Jurkat, Clone E6-1 (cell line): ENCODE measurements around the gene ODF4.
"Not testable (repeated sequence)": the region's sequence is repeated elsewhere in the genome, so short reads cannot be mapped to it uniquely, and the experiment has no call there.

Source experiments
- DNase-seq: peaks from one replicate; pipeline ENCODE4 v3.0.0-alpha.2; 2011; ENCODE audit warnings: low read depth, low spot score
- H3K4me3 ChIP-seq: 2 replicates; pipeline ENCODE4 v1.5.1; 2011; ENCODE audit warnings: mild to moderate bottlenecking, low read length, control low read depth, moderate library complexity

Gene ODF4

GRCh38 chr17:8322061-8322460 lies 17.6 kb upstream of the ODF4 start:
- DNase-seq = no peak
- no peak overlapping the region for H3K4me3 ChIP-seq

GRCh38 chr17:8324132-8324531 lies 15.5 kb upstream of the ODF4 start:
- no peak for DNase-seq
- H3K4me3 ChIP-seq = no peak overlapping the region

GRCh38 chr17:8324923-8325322 lies 14.7 kb upstream of the ODF4 start:
- no peak for DNase-seq
- H3K4me3 ChIP-seq = no peak overlapping the region

- peak overlapping the region; percentile 23; the same call in 1 of the 2 replicates for H3K4me3 ChIP-seq
Observed at GRCh38 chr17:8326511-8327302, 12.9 kb upstream of the ODF4 start.

GRCh38 chr17:8327303-8327649 lies 12.4 kb upstream of the ODF4 start:
- H3K4me3 ChIP-seq = no peak overlapping the region
- no peak for DNase-seq

More at GRCh38 chr17:8326511-8327302, 12.9 kb upstream of the ODF4 start:
- DNase-seq = no peak

GRCh38 chr17:8332128-8332527 lies 7.5 kb upstream of the ODF4 start:
- no peak overlapping the region for H3K4me3 ChIP-seq
- no peak for DNase-seq

GRCh38 chr17:8332688-8333087 lies 7.0 kb upstream of the ODF4 start:
- H3K4me3 ChIP-seq = no peak overlapping the region
- DNase-seq = no peak

- H3K4me3 ChIP-seq = no peak overlapping the region
- no peak for DNase-seq
Observed at GRCh38 chr17:8333281-8333680, 6.4 kb upstream of the ODF4 start.

- DNase-seq = no peak
- H3K4me3 ChIP-seq = no peak overlapping the region
Observed at GRCh38 chr17:8337802-8338752, 1.6 kb upstream of the ODF4 start.

- no peak for DNase-seq
- H3K4me3 ChIP-seq = no peak overlapping the region
Observed at GRCh38 chr17:8338753-8339140, 893 bp upstream of the ODF4 start.

GRCh38 chr17:8341456-8341855 lies 1.8 kb downstream of the ODF4 start:
- no peak for DNase-seq
- H3K4me3 ChIP-seq = no peak overlapping the region

- no peak for DNase-seq
- H3K4me3 ChIP-seq = no peak overlapping the region
Observed at GRCh38 chr17:8345052-8345690, 5.5 kb downstream of the ODF4 start.

GRCh38 chr17:8345951-8346665 lies 6.5 kb downstream of the ODF4 start:
- no peak for DNase-seq

GRCh38 chr17:8347001-8347400 lies 7.4 kb downstream of the ODF4 start:
- H3K4me3 ChIP-seq, DNase-seq: not testable (repeated sequence)

More at GRCh38 chr17:8345951-8346665, 6.5 kb downstream of the ODF4 start:
- H3K4me3 ChIP-seq = no peak overlapping the region

GRCh38 chr17:8350339-8350738 lies 10.7 kb downstream of the ODF4 start:
- H3K4me3 ChIP-seq = no peak overlapping the region
- DNase-seq = no peak

- no peak for DNase-seq
Observed at GRCh38 chr17:8353736-8354135, 14.1 kb downstream of the ODF4 start.

GRCh38 chr17:8354236-8354635 lies 14.6 kb downstream of the ODF4 start:
- DNase-seq = no peak
- no peak overlapping the region for H3K4me3 ChIP-seq

More at GRCh38 chr17:8353736-8354135, 14.1 kb downstream of the ODF4 start:
- no peak overlapping the region for H3K4me3 ChIP-seq

- DNase-seq = no peak
Observed at GRCh38 chr17:8357910-8358309, 18.3 kb downstream of the ODF4 start.

GRCh38 chr17:8359769-8360168 lies 20.1 kb downstream of the ODF4 start:
- no peak overlapping the region for H3K4me3 ChIP-seq
- DNase-seq = no peak

More at GRCh38 chr17:8357910-8358309, 18.3 kb downstream of the ODF4 start:
- no peak overlapping the region for H3K4me3 ChIP-seq
